PC-9 (cell line): Measurements from ENCODE around the gene CHML.

Experiments used
- CTCF ChIP-seq: fragments of 200-600 bp; sonication (generic); conservative IDR thresholded peaks from 2 replicates; pipeline ENCODE4 v1.6.1; 2017; ENCODE audit warnings: mixed run types, antibody characterized with exemption, mild to moderate bottlenecking, moderate library complexity
- EZH2 ChIP-seq: fragments of 200-600 bp; sonication (generic); IDR thresholded peaks from 2 replicates; pipeline ENCODE4 v1.8.0; 2017; ENCODE audit warnings: antibody characterized with exemption, low read depth

- TF ChIP-seq EZH2 (no peak), CTCF (no peak)
Measured at GRCh38 chr1:241598249-241598648, 41.9 kb downstream of the CHML start.
